Fibroblast of lung (primary cell): ENCODE measurements around the gene NCAN.

Experiments
- CTCF ChIP-seq, 2 donors: IDR thresholded peaks in 1 of 2; conservative IDR thresholded peaks in 1 of 2; 1 replicate in 1 of 2; 2 replicates in 1 of 2; pipeline ENCODE4 v1.5.1; 2011 to 2012; ENCODE audit warnings: low read length in 2 of 2, control low read depth in 1 of 2, inconsistent platforms in 1 of 2, low read depth in 1 of 2, mild to moderate bottlenecking in 1 of 2
- EZH2 ChIP-seq: IDR thresholded peaks from 2 replicates; pipeline ENCODE4 v1.5.1; 2012; ENCODE audit warnings: low read length, control low read depth, mild to moderate bottlenecking; ENCODE audit errors: missing control alignments

GRCh38 chr19:19223636-19224035 lies 11.9 kb downstream of the NCAN start:
- TF ChIP-seq EZH2 (no peak), CTCF (conservative IDR thresholded peaks at IDR 0.05 in 1 of 2, IDR thresholded peaks at IDR 0.05 in 1 of 2; ENCODE audit: low read depth in 1 of 2, low read length in 2 of 2) (no peak)
